Panc1 (cell line): Measurements from ENCODE around the gene LTB4R2. TPM values are rescaled to one million over a fixed set of nuclear protein-coding genes. Genes with fewer than 3 reads are reported as not detected.

ENCODE experiments used
- ATAC-seq: fragments of 200-7000 bp; cut with Tn5 transposase; 2 replicates; pipeline ENCODE4 v1.9.1; 2020; ENCODE audit warnings: mild to moderate bottlenecking, moderate library complexity
- BruUV-seq: library from RNA; stranded (reverse); fragments of 400-500 nt; replicated peaks from 2 replicates; lab custom pipeline; 2021; lab: Mats Ljungman, UMichigan
- CTCF ChIA-PET: fragments of 300-600 bp; sonication (Branson Sonifier 250); formaldehyde crosslinking; loops from one replicate; lab custom pipeline; 2022; ENCODE audit warnings: antibody characterized with exemption; lab: Charles Lee
- POLR2A ChIA-PET: fragments of 300-600 bp; sonication (Branson Sonifier 250); formaldehyde crosslinking; loops from one replicate; lab custom pipeline; 2022; ENCODE audit warnings: antibody characterized with exemption; lab: Charles Lee
- DNase-seq: peaks from one replicate; pipeline ENCODE4 v3.0.0-alpha.2; 2010; ENCODE audit warnings: low read depth, low spot score
- H3K27ac ChIP-seq: 2 replicates; pipeline ENCODE4 v1.5.1; 2011; ENCODE audit warnings: mild to moderate bottlenecking, low read length, inconsistent platforms
- H3K27me3 ChIP-seq: fragments of 200-500 bp; sonication (Bioruptor generic); 2 replicates; pipeline ENCODE4 v1.6.0; 2014; ENCODE audit warnings: low read length, inconsistent platforms; ENCODE audit not compliant: control insufficient read depth, insufficient read depth
- H3K36me3 ChIP-seq: fragments of 200-500 bp; sonication (Bioruptor generic); 2 replicates; pipeline ENCODE4 v1.5.1; 2014; ENCODE audit warnings: inconsistent platforms, mild to moderate bottlenecking, low read length, moderate library complexity; ENCODE audit not compliant: control insufficient read depth, insufficient read depth
- H3K4me1 ChIP-seq: 2 replicates; pipeline ENCODE4 v1.5.1; 2011; ENCODE audit warnings: inconsistent platforms, mild to moderate bottlenecking, low read length, moderate library complexity; ENCODE audit not compliant: control insufficient read depth, insufficient read depth
- H3K4me3 ChIP-seq, 2 experiments: 2 replicates each; pipeline ENCODE4 v1.5.1; 2011 to 2012; ENCODE audit warnings: low read depth in 2 of 2, low read length in 2 of 2, mild to moderate bottlenecking in 2 of 2, inconsistent platforms in 1 of 2, moderate library complexity in 1 of 2
- H3K9me3 ChIP-seq: fragments of 200-500 bp; sonication (Bioruptor generic); 2 replicates; pipeline ENCODE4 v1.5.1; 2014; ENCODE audit warnings: low read depth, mild to moderate bottlenecking, inconsistent platforms, low read length, moderate library complexity; ENCODE audit not compliant: control insufficient read depth, insufficient read depth
- CTCF ChIP-seq: fragments of 450-650 bp; IDR thresholded peaks from 2 replicates; pipeline ENCODE4 v1.5.1; 2017; ENCODE audit warnings: mild to moderate bottlenecking
- POLR2AphosphoS5 ChIP-seq: IDR thresholded peaks from 2 replicates; pipeline ENCODE4 v1.6.1; 2012; ENCODE audit warnings: mild to moderate bottlenecking, low read depth, low read length, moderate library complexity
- REST ChIP-seq, 2 experiments: IDR thresholded peaks; 2 replicates each; pipeline ENCODE4 v1.6.1; 2011 to 2012; ENCODE audit warnings: low read depth in 2 of 2, control low read depth in 1 of 2, low read length in 1 of 2, mild to moderate bottlenecking in 1 of 2, moderate library complexity in 1 of 2; ENCODE audit not compliant: insufficient read depth in 1 of 2
- SIN3A ChIP-seq: IDR thresholded peaks from 2 replicates; pipeline ENCODE4 v1.6.1; 2012; ENCODE audit warnings: low read depth, mild to moderate bottlenecking, low read length, moderate library complexity, borderline replicate concordance; ENCODE audit not compliant: insufficient read depth
- TCF7L2 ChIP-seq: IDR thresholded peaks from 2 replicates; pipeline ENCODE4 v1.6.1; 2011; ENCODE audit warnings: mild to moderate bottlenecking, low read depth, low read length, inconsistent platforms
- in situ Hi-C: cut with HindIII; loops from 2 replicates; pipeline ENCODE4 v1.10.0; 2016; ENCODE audit warnings: low sequenced_read_pairs, low pct_unique_long_range_greater_than_20kb
- intact Hi-C: fragments of 100-400 bp; cut with micrococcal nuclease; formaldehyde crosslinking; loops from one replicate; pipeline ENCODE4 v1.10.0; 2022; ENCODE audit not compliant: unreplicated experiment
- total RNA-seq: library from RNA; stranded (reverse); gene quantifications from one replicate; pipeline ENCODE4 v1.2.1, GENCODE V29; 2021; ENCODE audit not compliant: unreplicated experiment

LTB4R2 gene
- total RNA-seq, 1 experiment from 2014 or later: 6.9 TPM

- intact Hi-C loops: no loop called here
- ATAC-seq (0 out of 2 replicates have a peak, but pooled peaks have one; percentile 31), DNase-seq (no peak)
- H3K4me1 ChIP-seq: no peaks in the 10 kb centered on the region
- no peaks in the 10 kb centered on the region for H3K27me3 ChIP-seq
- H3K27ac ChIP-seq: no peak overlapping the region
- no TSS peak for BruUV-seq
- H3K4me3 ChIP-seq: no peak overlapping the region
- in situ Hi-C loops: no loop called here
- H3K36me3 ChIP-seq: no peaks in the 10 kb centered on the region
- TF ChIP-seq CTCF: no peak
- no peak for TF ChIP-seq REST (IDR thresholded peaks at IDR 0.05; ENCODE audit: insufficient read depth in 1 of 2, low read depth in 2 of 2, low read length in 1 of 2)
- TF ChIP-seq TCF7L2: no peak
- no peak for TF ChIP-seq POLR2AphosphoS5
- no peak for TF ChIP-seq SIN3A
- CTCF ChIA-PET: no interaction called here
- POLR2A ChIA-PET: no interaction called here
- no peaks in the 10 kb centered on the region for H3K9me3 ChIP-seq
These were observed 6.6 kb downstream of the LTB4R2 start for GRCh38 chr14:24316597-24316950.

GRCh38 chr14:24317141-24317928, 7.4 kb downstream of the LTB4R2 start:
- DNase-seq (no peak), ATAC-seq (no peak)
- in situ Hi-C loops: no loop called here
- Histone ChIP-seq H3K27me3 (no peaks in the 10 kb centered on the region), H3K9me3 (no peaks in the 10 kb centered on the region), H3K4me3 (no peak overlapping the region), H3K27ac (no peak overlapping the region), H3K4me1 (no peaks in the 10 kb centered on the region), H3K36me3 (no peaks in the 10 kb centered on the region)
- intact Hi-C loops: no loop called here
- TF ChIP-seq CTCF (no peak), POLR2AphosphoS5 (no peak), SIN3A (no peak), REST (IDR thresholded peaks at IDR 0.05; ENCODE audit: insufficient read depth in 1 of 2, low read depth in 2 of 2, low read length in 1 of 2) (no peak), TCF7L2 (no peak)
- CTCF ChIA-PET: no interaction called here
- no TSS peak for BruUV-seq
- POLR2A ChIA-PET: no interaction called here
